Testis (tissue), 3 donors: ENCODE measurements around the gene TMEM8B. TPM values are rescaled to one million over a fixed set of nuclear protein-coding genes. Genes with fewer than 3 reads are reported as not detected.

Source experiments
- DNase-seq: peaks from one replicate; pipeline ENCODE4 v3.0.0-alpha.2; 2019
- H3K27ac ChIP-seq, 2 donors: fragments of 200-600 bp; sonication (generic); one replicate each; pipeline ENCODE4 v1.5.1; 2019
- H3K27me3 ChIP-seq: fragments of 200-600 bp; sonication (generic); one replicate; pipeline ENCODE4 v1.5.1; 2019
- H3K36me3 ChIP-seq: fragments of 200-600 bp; sonication (generic); one replicate; pipeline ENCODE4 v1.5.1; 2017; ENCODE audit warnings: low read depth; ENCODE audit errors: missing control alignments
- H3K4me1 ChIP-seq: fragments of 200-600 bp; sonication (generic); one replicate; pipeline ENCODE4 v1.5.1; 2019
- H3K4me3 ChIP-seq, 2 donors: fragments of 200-600 bp; sonication (generic); one replicate each; pipeline ENCODE4 v1.5.1; 2017 to 2019
- H3K9me3 ChIP-seq: fragments of 200-600 bp; sonication (generic); one replicate; pipeline ENCODE4 v1.5.1; 2017
- CTCF ChIP-seq, 3 experiments: fragments of 450-650 bp in 2 of 3; fragments of 200-600 bp in 1 of 3; sonication (generic) in 1 of 3; IDR thresholded peaks; one replicate each; pipeline ENCODE4 v1.5.1; 2016 to 2019; ENCODE audit warnings: antibody characterized with exemption in 3 of 3, mild to moderate bottlenecking in 2 of 3, moderate library complexity in 1 of 3
- POLR2A ChIP-seq: fragments of 450-650 bp; IDR thresholded peaks from one replicate; pipeline ENCODE4 v1.6.1; 2017; ENCODE audit warnings: antibody characterized with exemption, mild to moderate bottlenecking, moderate library complexity
- WGBS, 2 donors: methylation state at CpG; one replicate each; pipeline ENCODE4 v1.1.5; 2018; 5-methylcytosine and 5-hydroxymethylcytosine counted together
- intact Hi-C: fragments of 100-400 bp; cut with DNase I; formaldehyde crosslinking; loops from one replicate; pipeline ENCODE4 v1.15.1; 2023; ENCODE audit warnings: low total_unique reads
- polyA plus RNA-seq: library from polyadenylated mRNA; stranded (reverse); fragments of 350-450 nt; fragmentation: Illumina TruSeq; extraction: RNeasy Lipid Tissue Mini Kit (QIAGEN cat#74804); gene quantifications from one replicate; pipeline ENCODE4 v1.2.3, GENCODE V29; 2014; ENCODE audit warnings: low read depth, low replicate concordance; ENCODE audit not compliant: insufficient read depth
- total RNA-seq, 2 donors: library from RNA; depleted of rRNA; stranded (reverse); fragments of >200 nt; gene quantifications; one replicate each; pipeline ENCODE4 v1.2.3, GENCODE V29; 2016

Gene TMEM8B
- total and polyA plus RNA-seq, 3 donors from 2014 or later, result 22.2 to 24.6 (median 24.5) TPM

GRCh38 chr9:35904338-35904737 is 75.3 kb downstream of the TMEM8B start:
- TF ChIP-seq CTCF (IDR thresholded peaks at IDR 0.05) (no peak), POLR2A (no peak)
- intact Hi-C loops, result no loop called here
- H3K4me3 ChIP-seq, result no peak overlapping the region
- WGBS, 2 donors, result 72 to 78% methylated on average over 8 of the region's 8 CpGs
- no peak overlapping the region for H3K27ac ChIP-seq
- DNase-seq, result no peak
- H3K36me3 ChIP-seq, result no peaks in the 10 kb centered on the region
- no peaks in the 10 kb centered on the region for H3K27me3 ChIP-seq
- H3K9me3 ChIP-seq, result no peaks in the 10 kb centered on the region
- peaks cover 53% of the 10 kb centered on the region for H3K4me1 ChIP-seq

GRCh38 chr9:35905051-35905781 is 76.2 kb downstream of the TMEM8B start:
- no peak for TF ChIP-seq POLR2A
- no peak for TF ChIP-seq CTCF (IDR thresholded peaks at IDR 0.05)
- H3K27me3 ChIP-seq, result no peaks in the 10 kb centered on the region
- no peak overlapping the region for H3K4me3 ChIP-seq
- peaks cover 58% of the 10 kb centered on the region for H3K4me1 ChIP-seq
- peak overlapping the region; percentile 91 to 95 for H3K27ac ChIP-seq
- no peaks in the 10 kb centered on the region for H3K36me3 ChIP-seq
- no peak for DNase-seq
- H3K9me3 ChIP-seq, result no peaks in the 10 kb centered on the region
- intact Hi-C loops, result no loop called here
- 65 to 75% methylated on average over 4 to 8 of the region's 8 CpGs for WGBS, 2 donors

- Histone ChIP-seq H3K4me1 (peaks cover 58% of the 10 kb centered on the region), H3K27me3 (no peaks in the 10 kb centered on the region), H3K4me3 (no peak within 1 kb of the TSS), H3K27ac (peak within 1 kb of the TSS; percentile 91 to 95), H3K36me3 (no peaks in the 10 kb centered on the region), H3K9me3 (no peaks in the 10 kb centered on the region)
- TF ChIP-seq CTCF (IDR thresholded peaks at IDR 0.05) (no peak), POLR2A (no peak)
- intact Hi-C loops, result no loop called here
- peak; percentile 92 for DNase-seq
- WGBS, 2 donors, result 36 to 58% methylated on average over 5 to 30 of the region's 30 CpGs
Observed at GRCh38 chr9:35905912-35906679, 77.1 kb downstream of the TMEM8B start, which contains the start of gene HRCT1. HRCT1 (plus strand) TSS chr9:35906202; CDS start chr9:35906288, 86 bp downstream.

GRCh38 chr9:35906923-35907699 is 78.1 kb downstream of the TMEM8B start:
- intact Hi-C loops, result no loop called here
- no peak overlapping the region for H3K4me3 ChIP-seq
- no peaks in the 10 kb centered on the region for H3K9me3 ChIP-seq
- WGBS, 2 donors, result 20 to 41% methylated on average over 8 to 14 of the region's 14 CpGs
- peak; percentile 80 for DNase-seq
- peaks cover 58% of the 10 kb centered on the region for H3K4me1 ChIP-seq
- H3K27me3 ChIP-seq, result no peaks in the 10 kb centered on the region
- TF ChIP-seq POLR2A (no peak), CTCF (IDR thresholded peaks at IDR 0.05) (no peak)
- H3K27ac ChIP-seq, result peak overlapping the region; percentile 91 to 95
- H3K36me3 ChIP-seq, result no peaks in the 10 kb centered on the region
